Measurements from ENCODE around the gene CD70.
A peak's percentile ranks its signal among the peaks of the same experiment; 100 is the strongest.
"Not testable (repeated sequence)": the region's sequence is repeated elsewhere in the genome, so short reads cannot be mapped to it uniquely, and the experiment has no call there.

Gene CD70

GRCh38 chr19:6590827-6591319, at the start of gene CD70:
Gene CD70 (minus strand): TSS chr19:6591150. CDS start chr19:6591002, 148 bp downstream.
- DNase-seq (ENCODE audit: low spot score) = peak; percentile 81
- no peak for TF ChIP-seq CTCF (IDR thresholded peaks at IDR 0.05; ENCODE audit: extremely low read depth, missing control alignments)

- DNase-seq (ENCODE audit: low spot score) = not testable (repeated sequence)
Measured at GRCh38 chr19:6640333-6640732, 49.4 kb upstream of the CD70 start.

GRCh38 chr19:6639439-6639838, 48.5 kb upstream of the CD70 start:
- no peak for TF ChIP-seq CTCF (IDR thresholded peaks at IDR 0.05; ENCODE audit: extremely low read depth, missing control alignments)

GRCh38 chr19:6633456-6633813, 42.5 kb upstream of the CD70 start:
- not testable (repeated sequence) for DNase-seq (ENCODE audit: low spot score)

More at GRCh38 chr19:6639439-6639838, 48.5 kb upstream of the CD70 start:
- no peak for DNase-seq (ENCODE audit: low spot score)

GRCh38 chr19:6632747-6633455, 42.0 kb upstream of the CD70 start:
- DNase-seq (ENCODE audit: low spot score) = not testable (repeated sequence)
- peak; percentile 91 for TF ChIP-seq CTCF (IDR thresholded peaks at IDR 0.05; ENCODE audit: extremely low read depth, missing control alignments)

- TF ChIP-seq CTCF (IDR thresholded peaks at IDR 0.05; ENCODE audit: extremely low read depth, missing control alignments) = peak; percentile 81
- DNase-seq (ENCODE audit: low spot score) = peak; percentile 60
Measured at GRCh38 chr19:6632002-6632621, 41.2 kb upstream of the CD70 start.

- no peak for TF ChIP-seq CTCF (IDR thresholded peaks at IDR 0.05; ENCODE audit: extremely low read depth, missing control alignments)
- DNase-seq (ENCODE audit: low spot score) = no peak
Measured at GRCh38 chr19:6626764-6627163, 35.8 kb upstream of the CD70 start.

GRCh38 chr19:6617374-6617773, 26.4 kb upstream of the CD70 start:
- TF ChIP-seq CTCF (IDR thresholded peaks at IDR 0.05; ENCODE audit: extremely low read depth, missing control alignments) = no peak
- DNase-seq (ENCODE audit: low spot score) = no peak

All from GM20000 (cell line).